HFFc6 (cell line): ENCODE measurements around the gene CPT1B. TPM values are rescaled to one million over a fixed set of nuclear protein-coding genes. Genes with fewer than 3 reads are reported as not detected.

Experiments used
- DNase-seq: peaks from one replicate; pipeline ENCODE4 v3.0.0-alpha.2; 2018
- H3K27ac Mint-ChIP-seq: 2 replicates; pipeline ENCODE4 v1.8.0; 2020; ENCODE audit warnings: mild to moderate bottlenecking, mixed read lengths
- H3K27me3 Mint-ChIP-seq: 2 replicates; pipeline ENCODE4 v1.8.0; 2021; ENCODE audit warnings: mild to moderate bottlenecking, moderate library complexity, mixed read lengths; ENCODE audit not compliant: insufficient read depth
- H3K36me3 Mint-ChIP-seq: 2 replicates; pipeline ENCODE4 v1.8.0; 2021; ENCODE audit warnings: low read depth, mixed read lengths
- H3K4me1 Mint-ChIP-seq: 2 replicates; pipeline ENCODE4 v1.8.0; 2020; ENCODE audit warnings: low read depth, mixed read lengths
- H3K4me3 Mint-ChIP-seq: 2 replicates; pipeline ENCODE4 v1.8.0; 2020; ENCODE audit warnings: mild to moderate bottlenecking, moderate library complexity, mixed read lengths
- H3K9me3 Mint-ChIP-seq: 2 replicates; pipeline ENCODE4 v1.8.0; 2020; ENCODE audit warnings: mild to moderate bottlenecking, mixed read lengths
- total RNA-seq, 6 experiments: library from RNA; stranded (reverse); fragmentation: NEBNext Ultra II Directional; extraction: Animal tissue kit (Norgen Biotek cat#: 25700); gene quantifications; 2 replicates in 1 of 6; 3 replicates in 5 of 6; pipeline ENCODE4 v1.2.3, GENCODE V29; 2021
- TF ChIP-seq, protein P1 (sequence below): fragments of 200-600 bp; sonication (generic); IDR thresholded peaks from 2 replicates; pipeline ENCODE4 v1.5.0; 2021; ENCODE audit warnings: antibody characterized with exemption, mild to moderate bottlenecking

The CPT1B gene
- total RNA-seq, 6 experiments from 2014 or later, result 0.82 to 3.0 (median 1.5) TPM

GRCh38 chr22:50532824-50533796 is 45.1 kb downstream of the CPT1B start:
- H3K4me1 Mint-ChIP-seq, result no peaks in the 10 kb centered on the region; the same call in none of the 2 replicates
- no peaks in the 10 kb centered on the region for H3K9me3 Mint-ChIP-seq
- TF ChIP-seq, protein P1, sequence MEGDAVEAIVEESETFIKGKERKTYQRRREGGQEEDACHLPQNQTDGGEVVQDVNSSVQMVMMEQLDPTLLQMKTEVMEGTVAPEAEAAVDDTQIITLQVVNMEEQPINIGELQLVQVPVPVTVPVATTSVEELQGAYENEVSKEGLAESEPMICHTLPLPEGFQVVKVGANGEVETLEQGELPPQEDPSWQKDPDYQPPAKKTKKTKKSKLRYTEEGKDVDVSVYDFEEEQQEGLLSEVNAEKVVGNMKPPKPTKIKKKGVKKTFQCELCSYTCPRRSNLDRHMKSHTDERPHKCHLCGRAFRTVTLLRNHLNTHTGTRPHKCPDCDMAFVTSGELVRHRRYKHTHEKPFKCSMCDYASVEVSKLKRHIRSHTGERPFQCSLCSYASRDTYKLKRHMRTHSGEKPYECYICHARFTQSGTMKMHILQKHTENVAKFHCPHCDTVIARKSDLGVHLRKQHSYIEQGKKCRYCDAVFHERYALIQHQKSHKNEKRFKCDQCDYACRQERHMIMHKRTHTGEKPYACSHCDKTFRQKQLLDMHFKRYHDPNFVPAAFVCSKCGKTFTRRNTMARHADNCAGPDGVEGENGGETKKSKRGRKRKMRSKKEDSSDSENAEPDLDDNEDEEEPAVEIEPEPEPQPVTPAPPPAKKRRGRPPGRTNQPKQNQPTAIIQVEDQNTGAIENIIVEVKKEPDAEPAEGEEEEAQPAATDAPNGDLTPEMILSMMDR, result no peak
- peak overlapping the region; percentile 43; the same call in 1 of the 2 replicates for H3K4me3 Mint-ChIP-seq
- no peaks in the 10 kb centered on the region for H3K36me3 Mint-ChIP-seq
- peaks cover 17% of the 10 kb centered on the region; the same call in 1 of the 2 replicates for H3K27me3 Mint-ChIP-seq
- DNase-seq, result no peak
- H3K27ac Mint-ChIP-seq, result peak overlapping the region; percentile 53

DNA sequence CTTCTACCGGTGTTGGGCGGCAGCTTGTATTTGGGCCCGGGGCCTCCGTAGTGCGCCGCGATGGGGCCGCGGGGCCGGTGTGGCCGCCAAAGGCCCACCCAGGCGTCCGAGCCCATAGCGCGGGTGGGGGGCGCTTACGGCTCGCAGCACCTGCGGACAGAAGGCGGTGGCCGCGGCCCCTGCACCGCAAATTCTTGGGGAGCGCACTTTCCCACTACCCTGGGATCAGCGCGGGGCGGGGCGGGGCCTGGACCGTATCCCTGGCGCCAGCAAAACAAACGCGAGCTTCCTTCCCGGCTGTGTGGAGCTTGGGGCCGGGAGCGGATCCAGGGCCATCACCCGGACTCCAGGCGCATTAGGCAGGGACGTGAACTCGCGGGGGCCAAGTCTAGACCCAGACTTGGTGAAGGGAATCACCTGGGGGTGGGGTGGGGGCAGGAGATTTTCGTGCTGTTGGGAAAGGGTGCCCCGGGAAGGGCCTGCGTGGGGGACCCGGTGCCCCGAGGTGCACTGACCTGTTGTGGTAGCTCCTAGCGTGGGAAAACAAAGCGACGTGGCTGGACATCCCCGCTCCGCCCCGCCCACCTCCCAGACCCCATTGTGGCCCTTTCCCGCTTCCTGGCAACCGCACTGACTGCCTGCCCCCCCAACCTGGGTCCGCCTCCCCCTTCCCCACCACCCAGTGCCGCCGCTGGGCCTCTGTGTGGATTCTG is 46.1 kb downstream of the CPT1B start:
- Mint-ChIP-seq H3K4me1 (peaks cover 5% of the 10 kb centered on the region), H3K9me3 (no peaks in the 10 kb centered on the region), H3K27me3 (peaks cover 18% of the 10 kb centered on the region), H3K27ac (peak overlapping the region; percentile 53), H3K36me3 (no peaks in the 10 kb centered on the region), H3K4me3 (peak overlapping the region; percentile 65)
- TF ChIP-seq, protein P1, result no peak
- DNase-seq, result peak; percentile 52

- Mint-ChIP-seq H3K27ac (no peak overlapping the region), H3K4me1 (peaks cover 9% of the 10 kb centered on the region), H3K4me3 (peak overlapping the region; percentile 65), H3K9me3 (no peaks in the 10 kb centered on the region), H3K36me3 (no peaks in the 10 kb centered on the region), H3K27me3 (peaks cover 18% of the 10 kb centered on the region)
- TF ChIP-seq, protein P1, result no peak
- no peak for DNase-seq
Observed at GRCh38 chr22:50531546-50531961, 46.7 kb downstream of the CPT1B start.

DNA sequence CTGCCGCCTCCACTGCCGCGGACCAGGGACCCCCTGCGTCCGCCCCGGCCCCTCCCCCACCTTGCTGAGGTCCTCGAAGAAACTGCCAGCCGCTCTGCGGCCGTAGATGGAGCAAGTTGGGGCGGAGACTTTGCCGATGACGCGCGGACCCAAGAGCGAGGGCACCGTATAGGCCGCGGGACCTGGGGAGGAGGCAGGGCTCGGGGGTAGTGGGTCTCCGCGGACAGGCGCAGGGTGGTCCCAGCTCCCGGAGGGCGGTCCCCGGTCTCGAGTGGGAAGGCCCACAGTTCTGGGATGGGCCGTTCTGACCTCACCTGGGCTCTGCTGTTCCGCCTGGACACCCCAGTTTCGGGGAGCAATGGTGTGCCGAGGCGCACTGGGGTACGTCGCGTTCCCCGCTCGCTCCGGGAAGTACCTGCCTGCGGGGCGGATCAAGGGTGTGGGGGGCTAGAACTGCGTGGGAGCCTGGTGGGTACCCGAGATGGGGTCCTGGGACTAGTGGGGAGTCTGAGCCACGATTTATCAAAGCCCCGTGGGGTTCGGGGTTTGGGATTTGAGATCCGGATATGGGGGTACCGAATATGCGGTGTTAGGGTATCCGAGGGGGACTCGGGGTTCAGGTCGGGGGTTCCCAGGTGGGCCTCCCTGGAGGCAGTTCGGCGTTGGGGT is 47.2 kb downstream of the CPT1B start:
- Mint-ChIP-seq H3K27ac (peak overlapping the region; percentile 78), H3K9me3 (no peaks in the 10 kb centered on the region), H3K27me3 (peaks cover 18% of the 10 kb centered on the region), H3K4me1 (peaks cover 9% of the 10 kb centered on the region), H3K4me3 (peak overlapping the region; percentile 75), H3K36me3 (no peaks in the 10 kb centered on the region)
- no peak for DNase-seq
- TF ChIP-seq, protein P1, result no peak

- TF ChIP-seq, protein P1, result no peak
- Mint-ChIP-seq H3K9me3 (no peaks in the 10 kb centered on the region), H3K36me3 (no peaks in the 10 kb centered on the region), H3K4me3 (no peak overlapping the region), H3K27ac (no peak overlapping the region), H3K27me3 (peaks cover 18% of the 10 kb centered on the region), H3K4me1 (peaks cover 9% of the 10 kb centered on the region)
- DNase-seq, result no peak
Observed at GRCh38 chr22:50530580-50530876, 47.7 kb downstream of the CPT1B start.
